ENCODE results near the gene AGO3. TPM values are rescaled to one million over a fixed set of nuclear protein-coding genes. Genes with fewer than 3 reads are reported as not detected.

The AGO3 gene
- total and polyA plus RNA-seq, 10 of the 15 experiments (the other 5 are each of a cell fraction or from before 2014, with no cell fraction given) = 3.9 to 35.2 (median 12.5) TPM

GRCh38 chr1:36034692-36035091 is 103.8 kb downstream of the AGO3 start (continued):
- no peak for TF ChIP-seq SPI1 (IDR thresholded peaks at IDR 0.05; ENCODE audit: borderline replicate concordance, insufficient read depth, low read depth, low read length)
- TF ChIP-seq TAF1 (IDR thresholded peaks at IDR 0.05; ENCODE audit: borderline replicate concordance, low read depth, low read length) = no peak

GRCh38 chr1:36035154-36035553 is 104.2 kb downstream of the AGO3 start:
- H4K20me1 ChIP-seq (ENCODE audit: control insufficient read depth, insufficient read depth) = no peaks in the 10 kb centered on the region
- no peaks in the 10 kb centered on the region for H3K79me2 ChIP-seq (ENCODE audit: control insufficient read depth, insufficient read depth, low read length)
- intact Hi-C loops (cut with micrococcal nuclease; ENCODE audit: unreplicated experiment) (no loop called here), in situ Hi-C loops (cut with MboI) (no loop called here)
- 0 out of 4 replicates have a peak, but pooled peaks cover 0 to 3% of the 10 kb centered on the region in 2 experiments for H3K36me3 ChIP-seq (ENCODE audit: control insufficient read depth in 2 of 2, insufficient read depth in 2 of 2, low read length in 1 of 2)
- H3K27me3 ChIP-seq (replicated peaks in 1 of 2; ENCODE audit: control insufficient read depth in 2 of 2, insufficient read depth in 2 of 2, low read length in 1 of 2) = no peaks in the 10 kb centered on the region
- no TSS peak for BruUV-seq (replicated peaks)
- CTCF ChIA-PET = no interaction called here
- no peak for ATAC-seq
- H3K9me3 ChIP-seq (replicated peaks; ENCODE audit: control insufficient read depth, insufficient read depth, low read length) = no peaks in the 10 kb centered on the region
- no peak overlapping the region for H2AFZ ChIP-seq (ENCODE audit: control insufficient read depth, low read depth, low read length)
- no peak overlapping the region for H3K4me2 ChIP-seq (ENCODE audit: control insufficient read depth, insufficient read depth)
- H3K9ac ChIP-seq (ENCODE audit: control insufficient read depth, insufficient read depth, low read length) = no peak overlapping the region
- no peak overlapping the region for H3K27ac ChIP-seq (ENCODE audit: control insufficient read depth, insufficient read depth)
- no peak for TF ChIP-seq RB1 (IDR thresholded peaks at IDR 0.05; ENCODE audit: borderline replicate concordance)
- no peak for TF ChIP-seq USF1 (IDR thresholded peaks at IDR 0.05; ENCODE audit: borderline replicate concordance, extremely low read length, insufficient read depth, low read depth, low read length)
- TF ChIP-seq WRNIP1 (IDR thresholded peaks at IDR 0.05; ENCODE audit: borderline replicate concordance, low read depth, low read length) = no peak
- FAIRE-seq = no peak
- DNase-seq (ENCODE audit: low read depth, low spot score) = no peak
- WGBS (ENCODE audit: insufficient coverage, insufficient replicate concordance, low lambda C conversion rate, missing lambda C conversion rate) = 98% methylated on average over 3 of the region's 3 CpGs
- SMC1A ChIA-PET (ENCODE audit: uncharacterized antibody, unreplicated experiment) = no interaction called here
- RAD21 ChIA-PET (ENCODE audit: unreplicated experiment) = no interaction called here
- H3K4me1 ChIP-seq (ENCODE audit: control insufficient read depth, insufficient read depth, low read length) = no peaks in the 10 kb centered on the region
- POLR2A ChIA-PET = no interaction called here
- H3K4me3 ChIP-seq = no peak overlapping the region
